Osteoblast (primary cell): ENCODE measurements around the gene RARB. TPM values are rescaled to one million over a fixed set of nuclear protein-coding genes. Genes with fewer than 3 reads are reported as not detected.

Experiments used
- DNase-seq: peaks from one replicate; pipeline ENCODE4 v3.0.0; 2011; ENCODE audit warnings: low spot score, mixed read lengths; ENCODE audit not compliant: insufficient read length; ENCODE audit errors: missing footprints
- H2AFZ ChIP-seq: 2 replicates; pipeline ENCODE4 v1.6.0; 2011; ENCODE audit warnings: mild to moderate bottlenecking, low read length
- H3K27ac ChIP-seq: 2 replicates; pipeline ENCODE4 v1.5.1; 2011; ENCODE audit warnings: mild to moderate bottlenecking, low read depth, low read length, moderate library complexity
- H3K27me3 ChIP-seq: 2 replicates; pipeline ENCODE4 v1.6.0; 2012; ENCODE audit warnings: mild to moderate bottlenecking, control low read depth, inconsistent platforms, low read length, moderate library complexity; ENCODE audit not compliant: insufficient read depth
- H3K36me3 ChIP-seq: 2 replicates; pipeline ENCODE4 v1.5.1; 2011; ENCODE audit warnings: mild to moderate bottlenecking, low read length, control low read depth, moderate library complexity; ENCODE audit not compliant: insufficient read depth
- H3K4me1 ChIP-seq: 2 replicates; pipeline ENCODE4 v1.5.1; 2011; ENCODE audit warnings: mild to moderate bottlenecking, low read length, control low read depth, moderate library complexity; ENCODE audit not compliant: insufficient read depth
- H3K4me2 ChIP-seq: 2 replicates; pipeline ENCODE4 v1.6.0; 2011; ENCODE audit warnings: mild to moderate bottlenecking, low read length; ENCODE audit not compliant: insufficient read depth
- H3K4me3 ChIP-seq: fragments of 200-600 bp; sonication (generic); 3 replicates; pipeline ENCODE4 v1.5.1; 2012; ENCODE audit warnings: mild to moderate bottlenecking, low read length, inconsistent platforms; ENCODE audit not compliant: insufficient read depth
- H3K79me2 ChIP-seq: 2 replicates; pipeline ENCODE4 v1.6.0; 2012; ENCODE audit warnings: mild to moderate bottlenecking, low read length, control low read depth, inconsistent platforms; ENCODE audit not compliant: insufficient read depth
- H3K9me3 ChIP-seq: 2 replicates; pipeline ENCODE4 v1.5.1; 2011; ENCODE audit warnings: low read depth, low read length, control low read depth
- H4K20me1 ChIP-seq: 2 replicates; pipeline ENCODE4 v1.6.0; 2012; ENCODE audit warnings: mild to moderate bottlenecking, low read length, control low read depth; ENCODE audit not compliant: insufficient read depth
- total RNA-seq: library from RNA; depleted of rRNA; stranded (reverse); fragments of >200 nt; gene quantifications from 2 replicates; pipeline ENCODE4 v1.2.3, GENCODE V29; 2012
- TF ChIP-seq, protein P1 (sequence below): IDR thresholded peaks from 2 replicates; pipeline ENCODE4 v1.5.1; 2011; ENCODE audit warnings: mild to moderate bottlenecking, low read depth, low read length, moderate library complexity; ENCODE audit errors: extremely low read depth

RARB gene
- total RNA-seq, 1 donor, result 7.6 TPM

DNA sequence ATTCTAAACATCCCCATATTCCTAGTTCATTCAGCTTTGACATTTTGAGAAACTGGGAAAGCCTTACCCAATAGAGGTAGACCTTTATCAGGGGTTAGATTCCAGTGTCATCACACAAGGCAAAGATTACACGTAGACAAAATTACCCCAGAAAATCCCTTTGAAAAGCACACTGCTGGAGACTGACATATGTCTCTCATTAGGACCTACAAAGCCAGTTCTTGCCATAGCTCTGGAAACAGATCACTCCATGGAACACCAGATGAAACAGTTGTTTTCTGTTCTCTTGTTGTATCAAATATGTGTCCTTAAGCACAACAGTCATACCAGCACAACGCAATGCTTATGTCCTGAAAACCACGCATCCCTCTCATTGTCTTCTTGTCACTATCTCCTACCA is 44.7 kb downstream of the RARB start:
- Histone ChIP-seq H3K27me3 (no peaks in the 10 kb centered on the region), H3K4me1 (peaks cover 60% of the 10 kb centered on the region), H3K4me2 (no peak overlapping the region), H3K27ac (no peak overlapping the region), H3K79me2 (peaks cover 5% of the 10 kb centered on the region), H2AFZ (no peak overlapping the region), H3K4me3 (no peak overlapping the region), H3K9me3 (no peaks in the 10 kb centered on the region), H4K20me1 (no peaks in the 10 kb centered on the region), H3K36me3 (no peaks in the 10 kb centered on the region)
- no peak for DNase-seq
- TF ChIP-seq, protein P1, sequence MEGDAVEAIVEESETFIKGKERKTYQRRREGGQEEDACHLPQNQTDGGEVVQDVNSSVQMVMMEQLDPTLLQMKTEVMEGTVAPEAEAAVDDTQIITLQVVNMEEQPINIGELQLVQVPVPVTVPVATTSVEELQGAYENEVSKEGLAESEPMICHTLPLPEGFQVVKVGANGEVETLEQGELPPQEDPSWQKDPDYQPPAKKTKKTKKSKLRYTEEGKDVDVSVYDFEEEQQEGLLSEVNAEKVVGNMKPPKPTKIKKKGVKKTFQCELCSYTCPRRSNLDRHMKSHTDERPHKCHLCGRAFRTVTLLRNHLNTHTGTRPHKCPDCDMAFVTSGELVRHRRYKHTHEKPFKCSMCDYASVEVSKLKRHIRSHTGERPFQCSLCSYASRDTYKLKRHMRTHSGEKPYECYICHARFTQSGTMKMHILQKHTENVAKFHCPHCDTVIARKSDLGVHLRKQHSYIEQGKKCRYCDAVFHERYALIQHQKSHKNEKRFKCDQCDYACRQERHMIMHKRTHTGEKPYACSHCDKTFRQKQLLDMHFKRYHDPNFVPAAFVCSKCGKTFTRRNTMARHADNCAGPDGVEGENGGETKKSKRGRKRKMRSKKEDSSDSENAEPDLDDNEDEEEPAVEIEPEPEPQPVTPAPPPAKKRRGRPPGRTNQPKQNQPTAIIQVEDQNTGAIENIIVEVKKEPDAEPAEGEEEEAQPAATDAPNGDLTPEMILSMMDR, result no peak

DNA sequence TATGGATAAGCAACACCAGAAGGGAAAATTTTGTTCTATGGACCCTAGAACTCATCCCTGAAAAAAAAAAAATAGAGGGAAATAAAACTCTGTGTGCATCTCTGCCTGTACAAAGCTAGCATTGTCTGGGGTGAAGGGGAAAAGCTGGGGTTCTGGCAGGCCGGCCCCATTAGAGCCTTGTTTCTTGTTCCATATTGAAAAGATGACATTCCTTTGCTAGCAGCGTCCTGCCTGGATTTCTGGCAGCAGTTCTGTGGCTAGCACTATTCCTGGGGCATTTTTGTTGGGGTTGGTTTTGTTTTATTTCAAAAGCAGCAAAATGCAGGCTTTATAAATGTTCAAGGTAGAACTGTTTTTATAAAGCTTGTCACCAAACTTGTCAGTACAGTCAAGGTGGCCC is 45.2 kb downstream of the RARB start:
- Histone ChIP-seq H3K4me2 (peak overlapping the region; percentile 27), H3K4me3 (no peak overlapping the region), H3K9me3 (no peaks in the 10 kb centered on the region), H3K27ac (peak overlapping the region; percentile 50), H3K79me2 (peaks cover 5% of the 10 kb centered on the region), H3K36me3 (no peaks in the 10 kb centered on the region), H4K20me1 (no peaks in the 10 kb centered on the region), H3K4me1 (peaks cover 57% of the 10 kb centered on the region), H3K27me3 (no peaks in the 10 kb centered on the region), H2AFZ (no peak overlapping the region)
- DNase-seq, result no peak
- TF ChIP-seq, protein P1, result no peak

DNA sequence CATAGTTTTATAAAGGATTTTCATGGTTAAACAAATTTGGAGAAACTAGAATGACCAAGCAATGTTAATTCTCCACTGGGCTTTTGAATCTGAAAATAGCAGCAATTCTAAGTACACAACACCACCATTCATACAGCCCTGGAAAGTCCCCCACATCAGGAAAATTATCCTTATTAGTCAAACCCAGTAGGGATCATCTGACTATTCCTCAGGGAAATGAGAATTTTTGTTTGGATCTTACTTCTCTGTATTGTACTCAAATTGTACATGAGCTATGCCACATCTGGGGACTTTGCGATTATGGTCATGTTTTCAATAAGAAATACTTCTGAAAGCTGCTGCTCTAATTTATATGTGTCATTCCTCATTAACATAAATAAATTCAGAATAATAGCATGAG is 46.0 kb downstream of the RARB start:
- H3K27me3 ChIP-seq, result no peaks in the 10 kb centered on the region
- peak overlapping the region; percentile 7 for H3K4me2 ChIP-seq
- peaks cover 5% of the 10 kb centered on the region for H3K79me2 ChIP-seq
- H4K20me1 ChIP-seq, result no peaks in the 10 kb centered on the region
- no peak overlapping the region for H3K4me3 ChIP-seq
- H3K36me3 ChIP-seq, result no peaks in the 10 kb centered on the region
- H3K4me1 ChIP-seq, result peaks cover 49% of the 10 kb centered on the region
- H3K27ac ChIP-seq, result peak overlapping the region; percentile 50
- no peaks in the 10 kb centered on the region for H3K9me3 ChIP-seq
- H2AFZ ChIP-seq, result no peak overlapping the region
- TF ChIP-seq, protein P1, result no peak
- no peak for DNase-seq

- Histone ChIP-seq H3K27me3 (no peaks in the 10 kb centered on the region), H3K27ac (peak overlapping the region; percentile 46), H3K4me3 (no peak overlapping the region), H3K79me2 (peaks cover 3% of the 10 kb centered on the region), H3K36me3 (no peaks in the 10 kb centered on the region), H4K20me1 (no peaks in the 10 kb centered on the region), H3K9me3 (no peaks in the 10 kb centered on the region), H2AFZ (no peak overlapping the region), H3K4me1 (peaks cover 48% of the 10 kb centered on the region), H3K4me2 (peak overlapping the region; percentile 21)
- TF ChIP-seq, protein P1, result no peak
- no peak for DNase-seq
Measured at GRCh38 chr3:25476639-25477038, 48.6 kb downstream of the RARB start.
